ENCODE results near the gene SMIM23.

DNA sequence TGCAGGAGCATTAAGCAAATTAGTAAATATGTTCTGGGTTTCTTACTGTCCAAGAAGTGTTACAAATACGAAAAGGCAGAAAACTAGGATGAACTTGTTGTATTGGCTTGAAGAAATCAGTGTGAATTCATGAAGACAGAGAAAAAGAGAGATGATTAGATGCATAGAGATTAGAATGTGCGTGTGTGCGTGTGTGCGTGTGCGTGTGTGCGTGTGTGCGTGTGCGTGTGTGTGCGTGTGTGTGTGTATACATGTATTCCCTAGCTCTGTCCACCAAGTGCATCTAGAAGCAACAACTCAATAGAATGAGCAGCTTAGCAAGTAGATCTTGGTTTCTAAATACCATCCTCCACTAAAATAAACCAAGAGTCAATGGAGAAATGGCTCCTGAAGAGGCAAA lies 41.5 kb downstream of the SMIM23 start:
- TF ChIP-seq POLR2A (IDR thresholded peaks at IDR 0.05) (no peak), EP300 (IDR thresholded peaks at IDR 0.05) (no peak), POLR2AphosphoS5 (IDR thresholded peaks at IDR 0.05) (no peak)
- TF ChIP-seq, protein P1, sequence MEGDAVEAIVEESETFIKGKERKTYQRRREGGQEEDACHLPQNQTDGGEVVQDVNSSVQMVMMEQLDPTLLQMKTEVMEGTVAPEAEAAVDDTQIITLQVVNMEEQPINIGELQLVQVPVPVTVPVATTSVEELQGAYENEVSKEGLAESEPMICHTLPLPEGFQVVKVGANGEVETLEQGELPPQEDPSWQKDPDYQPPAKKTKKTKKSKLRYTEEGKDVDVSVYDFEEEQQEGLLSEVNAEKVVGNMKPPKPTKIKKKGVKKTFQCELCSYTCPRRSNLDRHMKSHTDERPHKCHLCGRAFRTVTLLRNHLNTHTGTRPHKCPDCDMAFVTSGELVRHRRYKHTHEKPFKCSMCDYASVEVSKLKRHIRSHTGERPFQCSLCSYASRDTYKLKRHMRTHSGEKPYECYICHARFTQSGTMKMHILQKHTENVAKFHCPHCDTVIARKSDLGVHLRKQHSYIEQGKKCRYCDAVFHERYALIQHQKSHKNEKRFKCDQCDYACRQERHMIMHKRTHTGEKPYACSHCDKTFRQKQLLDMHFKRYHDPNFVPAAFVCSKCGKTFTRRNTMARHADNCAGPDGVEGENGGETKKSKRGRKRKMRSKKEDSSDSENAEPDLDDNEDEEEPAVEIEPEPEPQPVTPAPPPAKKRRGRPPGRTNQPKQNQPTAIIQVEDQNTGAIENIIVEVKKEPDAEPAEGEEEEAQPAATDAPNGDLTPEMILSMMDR (IDR thresholded peaks at IDR 0.05): no peak

All from stomach (tissue), 4 donors.